GM20000 (cell line): Measurements from ENCODE around the gene UCP2.

ENCODE experiments used
- DNase-seq: peaks from one replicate; pipeline ENCODE4 v3.0.0; 2012; ENCODE audit warnings: low spot score
- TF ChIP-seq, protein P1 (sequence below): IDR thresholded peaks from 2 replicates; pipeline ENCODE4 v1.5.1; 2012; ENCODE audit warnings: mild to moderate bottlenecking, control low read depth; ENCODE audit errors: extremely low read depth, missing control alignments

UCP2 gene

DNA sequence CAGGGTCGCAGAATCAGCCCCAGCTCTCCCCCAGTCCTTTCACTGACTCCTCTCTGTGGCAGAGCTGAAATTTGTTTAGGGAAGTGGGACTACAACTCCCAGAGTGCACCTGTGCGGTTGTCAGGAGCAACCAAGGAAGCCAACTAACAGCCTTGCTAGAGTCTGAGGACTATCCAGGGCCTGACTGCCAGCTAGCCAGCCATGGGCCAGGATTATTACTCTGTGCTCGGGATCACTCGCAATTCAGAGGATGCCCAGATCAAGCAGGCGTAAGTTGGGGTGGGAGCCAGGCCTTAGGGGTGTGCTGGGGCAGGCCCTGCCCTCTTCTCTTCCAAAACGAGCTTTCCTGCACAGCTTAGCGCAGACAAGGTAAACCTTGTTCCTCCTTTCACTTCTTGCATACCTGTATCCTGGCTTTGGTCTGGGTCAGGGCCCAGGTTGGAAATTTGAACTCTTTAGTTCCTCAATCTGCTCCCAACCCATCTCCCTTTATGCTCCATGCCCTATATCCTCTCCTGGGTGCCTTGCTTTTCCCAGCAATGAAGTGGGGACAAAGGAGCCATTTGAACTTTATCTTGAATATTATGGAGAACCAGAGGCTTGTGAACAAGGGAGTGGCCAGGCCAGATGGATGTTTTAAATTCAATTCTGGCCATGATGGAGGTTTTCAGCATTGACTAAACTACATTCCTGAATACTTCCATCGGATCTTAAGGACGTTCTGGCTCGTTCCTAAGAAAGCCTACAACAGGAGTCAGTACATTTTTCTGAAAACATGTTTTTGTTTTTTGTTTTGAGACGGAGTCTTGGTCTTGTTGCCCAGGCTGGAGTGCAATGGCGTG lies 31.6 kb downstream of the UCP2 start, which contains the start of gene DNAJB13:
Gene DNAJB13, plus strand, starts transcription at position 158 of the 842 bp plus-strand sequence. Its CDS starts 44 bp downstream, at position 202.
- TF ChIP-seq, protein P1, sequence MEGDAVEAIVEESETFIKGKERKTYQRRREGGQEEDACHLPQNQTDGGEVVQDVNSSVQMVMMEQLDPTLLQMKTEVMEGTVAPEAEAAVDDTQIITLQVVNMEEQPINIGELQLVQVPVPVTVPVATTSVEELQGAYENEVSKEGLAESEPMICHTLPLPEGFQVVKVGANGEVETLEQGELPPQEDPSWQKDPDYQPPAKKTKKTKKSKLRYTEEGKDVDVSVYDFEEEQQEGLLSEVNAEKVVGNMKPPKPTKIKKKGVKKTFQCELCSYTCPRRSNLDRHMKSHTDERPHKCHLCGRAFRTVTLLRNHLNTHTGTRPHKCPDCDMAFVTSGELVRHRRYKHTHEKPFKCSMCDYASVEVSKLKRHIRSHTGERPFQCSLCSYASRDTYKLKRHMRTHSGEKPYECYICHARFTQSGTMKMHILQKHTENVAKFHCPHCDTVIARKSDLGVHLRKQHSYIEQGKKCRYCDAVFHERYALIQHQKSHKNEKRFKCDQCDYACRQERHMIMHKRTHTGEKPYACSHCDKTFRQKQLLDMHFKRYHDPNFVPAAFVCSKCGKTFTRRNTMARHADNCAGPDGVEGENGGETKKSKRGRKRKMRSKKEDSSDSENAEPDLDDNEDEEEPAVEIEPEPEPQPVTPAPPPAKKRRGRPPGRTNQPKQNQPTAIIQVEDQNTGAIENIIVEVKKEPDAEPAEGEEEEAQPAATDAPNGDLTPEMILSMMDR: no peak
- peak; percentile 86 for DNase-seq

- TF ChIP-seq, protein P1: no peak
- DNase-seq: no peak
Observed at GRCh38 chr11:73949912-73950311, 32.7 kb downstream of the UCP2 start.

GRCh38 chr11:73949246-73949645 lies 33.4 kb downstream of the UCP2 start:
- TF ChIP-seq, protein P1: no peak
- DNase-seq: no peak

DNA sequence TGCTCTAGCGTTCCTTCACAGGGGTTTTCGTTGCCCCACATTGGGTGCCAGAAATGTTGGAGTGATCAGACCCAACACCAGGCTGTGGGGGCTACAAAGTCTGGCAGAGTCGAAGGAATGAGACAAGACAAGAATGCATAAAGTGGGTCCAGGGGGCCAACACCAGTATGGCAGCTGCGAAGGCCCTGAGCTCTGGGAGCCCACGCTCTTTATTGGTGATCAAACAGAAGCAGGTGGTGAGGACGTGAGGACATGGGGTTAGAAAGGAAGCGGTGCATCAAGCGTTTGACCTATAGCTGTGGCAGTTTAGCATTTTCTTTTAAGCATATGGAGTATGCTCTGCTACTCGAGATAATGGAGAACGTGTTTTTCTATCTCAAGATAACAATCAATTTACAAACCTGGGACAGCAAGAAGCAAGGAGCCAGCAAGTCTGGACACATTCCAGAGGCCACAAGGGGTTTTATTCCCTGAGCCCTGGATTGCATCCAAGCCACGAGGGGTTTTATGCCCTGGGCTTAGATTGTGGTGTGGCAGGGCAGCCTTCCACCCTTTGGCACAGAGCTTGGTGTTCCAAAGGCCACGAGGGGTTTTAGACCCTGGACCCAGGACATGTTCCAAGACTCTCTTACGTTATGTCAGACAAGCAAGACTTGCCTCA lies 35.7 kb downstream of the UCP2 start:
- TF ChIP-seq, protein P1: no peak
- DNase-seq: no peak

GRCh38 chr11:73945396-73945795 lies 37.2 kb downstream of the UCP2 start:
- TF ChIP-seq, protein P1: no peak
- DNase-seq: no peak

DNA sequence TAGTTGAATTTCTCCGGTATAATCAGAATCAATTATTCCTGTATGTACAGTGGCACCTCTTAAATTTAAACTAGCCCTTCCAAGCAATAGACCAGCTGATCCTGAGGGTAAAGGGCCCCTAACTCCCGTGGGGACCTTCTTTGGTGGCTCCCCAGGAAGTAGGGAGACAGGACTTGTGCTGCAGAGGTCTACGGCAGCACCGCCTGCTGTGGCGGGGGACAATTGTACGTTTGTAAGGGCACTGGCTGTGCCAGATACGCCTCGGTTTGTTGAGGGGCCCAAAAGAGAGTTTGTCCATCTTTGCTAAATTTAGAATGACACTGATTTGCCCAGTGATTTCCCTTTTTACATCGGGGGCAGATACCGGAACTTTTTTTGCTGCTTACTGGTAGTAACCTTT lies 37.7 kb downstream of the UCP2 start:
- no peak for DNase-seq

GRCh38 chr11:73944085-73944484 lies 38.6 kb downstream of the UCP2 start:
- DNase-seq: no peak
- TF ChIP-seq, protein P1: no peak

More for the DNA sequence above, 37.7 kb downstream of the UCP2 start:
- TF ChIP-seq, protein P1: no peak
